ENCODE data around the gene DYNC1H1. TPM values are rescaled to one million over a fixed set of nuclear protein-coding genes. Genes with fewer than 3 reads are reported as not detected.

The DYNC1H1 gene
- total RNA-seq, 1 donor from 2014 or later = 432 TPM

DNA sequence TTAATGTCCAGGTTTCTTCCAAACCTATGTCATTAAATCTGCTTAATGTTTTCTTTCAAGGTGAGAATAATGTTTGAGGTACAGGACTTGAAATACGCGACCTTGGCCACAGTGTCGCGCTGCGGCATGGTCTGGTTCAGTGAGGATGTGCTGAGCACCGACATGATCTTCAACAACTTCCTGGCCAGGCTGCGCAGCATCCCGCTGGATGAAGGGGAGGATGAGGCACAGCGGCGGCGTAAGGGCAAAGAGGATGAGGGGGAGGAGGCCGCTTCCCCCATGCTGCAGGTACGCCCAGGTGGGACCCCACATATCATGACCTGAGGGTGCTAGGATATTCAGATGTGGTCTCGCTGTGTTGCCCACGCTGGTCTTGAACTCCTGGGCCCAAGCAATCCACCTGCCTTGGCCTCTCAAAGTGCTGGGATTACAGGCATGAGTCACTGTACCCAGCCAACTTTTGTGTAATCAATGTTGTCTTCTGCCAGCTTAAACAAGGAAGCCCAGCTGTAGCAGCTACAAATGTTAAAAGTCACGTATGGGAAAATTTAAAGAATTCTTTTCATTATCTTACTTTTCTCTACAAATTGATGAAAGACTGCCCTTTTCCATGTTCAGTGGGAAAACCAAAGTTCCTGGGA, 50.8 kb downstream of the DYNC1H1 start:
- DNase-seq = no peak
- Histone ChIP-seq H3K4me1 (no peaks in the 10 kb centered on the region), H3K4me3 (no peak overlapping the region), H3K36me3 (peaks cover 100% of the 10 kb centered on the region), H3K27ac (no peak overlapping the region), H3K27me3 (no peaks in the 10 kb centered on the region), H3K9me3 (no peaks in the 10 kb centered on the region)
- ATAC-seq = no peak
- intact Hi-C loops (cut with DNase I) = no loop called here
- no peak for TF ChIP-seq CTCF (IDR thresholded peaks at IDR 0.05)

- DNase-seq (no peak), ATAC-seq (no peak)
- Histone ChIP-seq H3K4me1 (no peaks in the 10 kb centered on the region), H3K27ac (no peak overlapping the region), H3K27me3 (no peaks in the 10 kb centered on the region), H3K4me3 (no peak overlapping the region), H3K9me3 (no peaks in the 10 kb centered on the region), H3K36me3 (peaks cover 100% of the 10 kb centered on the region)
- no peak for TF ChIP-seq CTCF (IDR thresholded peaks at IDR 0.05)
- intact Hi-C loops (cut with DNase I) = no loop called here
These were observed 51.4 kb downstream of the DYNC1H1 start for GRCh38 chr14:102015771-102016170.

DNA sequence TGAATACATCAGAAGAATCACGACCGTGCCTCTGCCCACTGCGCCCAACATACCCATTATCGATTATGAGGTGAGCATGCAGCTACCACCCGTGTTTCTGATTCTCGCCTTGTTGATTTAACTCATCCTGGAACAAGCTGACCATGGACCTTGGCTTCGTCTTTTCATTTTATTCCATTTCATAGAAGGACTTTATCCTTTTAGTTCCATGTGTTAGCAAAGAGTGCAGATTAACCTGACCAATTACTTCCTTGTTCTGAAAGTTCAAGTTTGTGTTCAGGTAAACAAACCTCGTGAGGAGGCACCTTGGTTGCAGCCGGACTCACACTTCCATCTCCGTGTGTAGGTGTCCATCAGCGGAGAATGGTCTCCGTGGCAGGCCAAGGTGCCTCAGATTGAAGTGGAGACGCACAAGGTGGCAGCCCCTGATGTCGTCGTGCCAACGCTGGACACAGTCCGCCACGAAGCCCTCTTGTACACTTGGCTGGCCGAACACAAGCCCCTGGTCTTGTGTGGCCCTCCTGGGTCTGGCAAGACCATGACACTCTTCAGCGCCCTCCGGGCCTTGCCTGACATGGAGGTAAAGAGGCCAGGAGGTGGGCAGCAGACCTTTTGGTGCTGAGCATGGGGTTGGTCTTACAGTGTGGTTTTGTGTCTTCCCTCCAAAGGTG, 52.2 kb downstream of the DYNC1H1 start:
- no peak for TF ChIP-seq CTCF (IDR thresholded peaks at IDR 0.05)

GRCh38 chr14:102018251-102018650, 53.9 kb downstream of the DYNC1H1 start:
- Histone ChIP-seq H3K27ac (no peak overlapping the region), H3K27me3 (no peaks in the 10 kb centered on the region), H3K9me3 (no peaks in the 10 kb centered on the region), H3K4me3 (no peak overlapping the region), H3K36me3 (peaks cover 100% of the 10 kb centered on the region), H3K4me1 (no peaks in the 10 kb centered on the region)
- no peak for TF ChIP-seq CTCF (IDR thresholded peaks at IDR 0.05)
- ATAC-seq (peak; percentile 37), DNase-seq (no peak)
- intact Hi-C loops (cut with DNase I) = no loop called here

More for the DNA sequence above, 52.2 kb downstream of the DYNC1H1 start:
- no peaks in the 10 kb centered on the region for H3K9me3 ChIP-seq
- peaks cover 100% of the 10 kb centered on the region for H3K36me3 ChIP-seq
- ATAC-seq = no peak
- DNase-seq = no peak
- H3K27ac ChIP-seq = no peak overlapping the region
- H3K4me3 ChIP-seq = no peak overlapping the region
- H3K27me3 ChIP-seq = no peaks in the 10 kb centered on the region
- no peaks in the 10 kb centered on the region for H3K4me1 ChIP-seq
- intact Hi-C loops (cut with DNase I) = no loop called here

DNA sequence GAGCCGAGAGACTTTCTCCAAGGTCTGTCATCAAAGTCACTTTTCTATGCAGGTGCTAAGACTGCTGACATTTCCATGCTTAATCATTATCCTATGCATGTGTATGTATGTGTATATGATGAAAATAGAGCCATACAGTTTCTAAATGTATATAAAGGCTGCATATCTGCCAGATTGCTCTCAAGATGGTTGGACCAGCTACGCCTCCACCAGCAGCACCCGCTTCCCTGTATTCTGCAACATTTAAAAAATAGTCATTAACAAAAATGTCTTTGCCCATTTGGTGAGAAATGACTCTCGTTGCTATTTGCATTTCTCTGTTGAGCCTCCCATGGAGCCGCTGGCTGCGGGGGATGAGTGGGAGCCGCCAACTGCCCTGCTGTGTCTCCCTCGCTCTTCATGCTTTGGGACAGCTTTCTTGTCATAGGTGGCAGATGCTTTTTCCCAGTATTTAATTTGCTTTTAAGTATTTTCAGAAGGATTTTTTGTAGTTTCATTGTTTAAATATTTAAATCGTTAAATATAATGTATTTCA, 54.7 kb downstream of the DYNC1H1 start:
- intact Hi-C loops (cut with DNase I) = no loop called here
- no peak for DNase-seq
- peaks cover 100% of the 10 kb centered on the region for H3K36me3 ChIP-seq
- no peaks in the 10 kb centered on the region for H3K27me3 ChIP-seq
- no peak overlapping the region for H3K27ac ChIP-seq
- H3K4me3 ChIP-seq = no peak overlapping the region
- ATAC-seq = no peak
- no peaks in the 10 kb centered on the region for H3K9me3 ChIP-seq
- H3K4me1 ChIP-seq = no peaks in the 10 kb centered on the region
- TF ChIP-seq CTCF (IDR thresholded peaks at IDR 0.05) = no peak

All from upper lobe of right lung (tissue), 1 donor.